HG03457 (cell line): ENCODE measurements around the gene UBE2K.
"Not testable (repeated sequence)": the region's sequence is repeated elsewhere in the genome, so short reads cannot be mapped to it uniquely, and the experiment has no call there.

ENCODE experiments used
- ATAC-seq: cut with Tn5 transposase; IDR thresholded peaks from one replicate; pipeline ENCODE4 v1.9.1; 2021; ENCODE audit warnings: moderate number of reproducible peaks; ENCODE audit not compliant: unreplicated experiment

The UBE2K gene, protein sequence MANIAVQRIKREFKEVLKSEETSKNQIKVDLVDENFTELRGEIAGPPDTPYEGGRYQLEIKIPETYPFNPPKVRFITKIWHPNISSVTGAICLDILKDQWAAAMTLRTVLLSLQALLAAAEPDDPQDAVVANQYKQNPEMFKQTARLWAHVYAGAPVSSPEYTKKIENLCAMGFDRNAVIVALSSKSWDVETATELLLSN

DNA sequence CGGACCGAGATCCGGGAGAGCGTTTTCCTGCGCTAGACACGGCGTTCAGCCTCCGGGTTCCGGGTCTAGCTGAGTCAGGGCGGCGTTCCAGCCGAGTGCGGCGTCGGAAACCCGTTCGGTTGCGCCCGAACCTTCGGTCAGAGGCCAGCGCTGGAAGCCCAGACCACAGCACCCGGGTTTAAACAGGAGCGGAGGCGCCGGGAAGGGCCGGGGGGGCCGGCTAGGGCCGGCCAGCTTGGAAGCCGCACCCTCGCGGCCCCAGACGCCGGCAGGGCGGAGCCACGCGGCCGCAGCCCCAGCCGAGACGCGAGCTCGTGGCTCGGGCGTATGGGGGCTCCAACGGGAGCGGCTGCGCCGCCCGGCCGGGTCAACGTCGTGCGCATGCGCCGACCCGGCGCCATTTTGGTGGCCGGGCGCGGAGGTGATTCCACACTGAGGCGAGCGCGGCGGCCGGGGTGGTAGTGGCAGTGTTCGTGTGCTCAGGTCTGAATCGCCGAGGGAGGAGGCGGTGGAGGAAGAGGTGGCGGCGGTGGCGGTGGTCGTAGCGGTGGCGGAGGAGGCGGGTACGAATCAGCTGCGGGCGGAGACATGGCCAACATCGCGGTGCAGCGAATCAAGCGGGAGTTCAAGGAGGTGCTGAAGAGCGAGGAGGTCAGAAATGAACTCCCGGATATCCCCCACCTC, at the start of gene UBE2K:
UBE2K (plus strand) TSS at position 397 of the 684 bp plus-strand sequence; CDS start at position 589, 192 bp downstream.
- ATAC-seq, result peak; percentile 60

DNA sequence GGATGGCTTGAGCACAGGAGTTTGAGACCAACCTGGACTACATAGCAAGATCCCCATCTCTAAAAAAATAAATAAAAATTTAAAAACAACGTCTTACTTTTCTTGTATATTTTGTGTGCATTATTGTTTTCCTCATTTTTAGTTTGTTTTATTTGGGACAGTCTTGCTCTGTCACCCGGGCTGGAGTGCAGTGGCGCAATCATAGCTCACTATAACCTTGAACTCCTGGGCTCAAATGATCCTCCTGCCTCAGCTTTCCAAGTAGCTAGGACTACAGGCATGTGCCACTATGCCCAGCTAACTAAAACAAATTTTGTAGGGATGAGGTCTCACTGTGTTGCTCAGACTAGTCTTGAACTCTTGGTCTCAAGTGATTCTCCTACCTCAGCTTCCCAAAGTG, 49.7 kb upstream of the UBE2K start:
- ATAC-seq, result no peak

DNA sequence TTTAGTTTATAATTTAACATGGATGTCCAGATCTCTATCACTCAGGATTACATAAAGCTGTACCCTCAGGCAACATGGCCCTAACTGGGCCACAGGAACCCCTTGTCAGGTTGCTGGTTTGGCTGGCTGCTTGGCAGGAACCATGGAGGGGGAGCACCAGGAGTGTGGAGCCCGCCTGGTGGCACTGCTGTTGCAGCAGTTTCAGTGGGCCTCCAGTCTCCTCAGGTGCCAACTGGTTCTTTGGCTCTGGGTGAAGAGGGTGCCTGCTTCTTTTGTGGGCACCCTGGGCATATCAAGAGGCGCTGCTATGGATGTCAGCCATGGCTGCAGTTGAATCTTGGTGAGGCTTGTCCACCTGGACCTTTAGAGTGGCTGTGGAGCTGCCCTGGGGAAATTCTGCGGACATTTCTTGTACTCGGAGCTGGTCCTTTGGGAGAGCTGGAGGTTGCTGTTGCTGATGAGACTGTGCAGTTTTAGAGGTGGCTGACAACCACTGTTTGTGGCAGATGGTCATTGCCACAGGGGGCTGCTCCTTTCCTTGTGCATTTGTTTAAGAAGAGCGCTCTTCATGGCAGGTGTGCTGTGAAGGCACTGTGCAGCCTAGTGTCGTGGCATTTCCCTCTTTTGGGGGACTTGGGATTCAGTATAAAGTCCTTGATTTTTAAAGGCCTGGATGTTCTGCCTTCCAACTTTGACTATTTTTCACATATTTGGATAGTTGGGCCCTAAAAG, 48.9 kb upstream of the UBE2K start:
- ATAC-seq, result no peak

DNA sequence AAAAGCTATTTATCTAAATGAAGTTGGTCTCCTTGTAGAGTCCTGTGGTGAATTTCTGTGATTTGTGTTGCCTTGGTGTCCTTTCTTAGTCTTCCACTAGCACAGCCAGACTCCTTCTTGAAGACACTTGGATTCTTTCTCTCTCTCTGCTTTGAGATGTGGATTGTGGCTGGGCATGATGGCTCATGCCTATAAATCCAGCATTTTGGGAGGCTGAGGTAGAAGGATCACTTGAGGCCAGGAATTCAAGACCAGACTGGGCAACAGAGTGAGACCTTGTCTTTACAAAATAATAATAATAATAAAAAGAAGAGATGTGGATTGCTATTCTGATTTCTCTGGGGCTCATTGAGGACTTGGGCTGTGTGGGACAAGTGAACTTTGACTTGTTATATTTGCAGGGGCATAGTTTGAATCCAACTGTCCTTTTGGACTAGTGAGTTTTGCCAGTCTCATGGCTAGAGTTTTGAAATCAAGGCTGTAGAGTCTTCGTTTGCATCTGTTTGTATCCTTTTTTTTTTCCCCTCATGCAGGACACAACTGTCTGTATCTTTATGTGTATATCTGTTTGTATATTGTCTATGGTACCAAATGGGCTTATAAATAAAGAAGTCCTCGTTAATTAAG, 48.2 kb upstream of the UBE2K start:
- ATAC-seq, result no peak

DNA sequence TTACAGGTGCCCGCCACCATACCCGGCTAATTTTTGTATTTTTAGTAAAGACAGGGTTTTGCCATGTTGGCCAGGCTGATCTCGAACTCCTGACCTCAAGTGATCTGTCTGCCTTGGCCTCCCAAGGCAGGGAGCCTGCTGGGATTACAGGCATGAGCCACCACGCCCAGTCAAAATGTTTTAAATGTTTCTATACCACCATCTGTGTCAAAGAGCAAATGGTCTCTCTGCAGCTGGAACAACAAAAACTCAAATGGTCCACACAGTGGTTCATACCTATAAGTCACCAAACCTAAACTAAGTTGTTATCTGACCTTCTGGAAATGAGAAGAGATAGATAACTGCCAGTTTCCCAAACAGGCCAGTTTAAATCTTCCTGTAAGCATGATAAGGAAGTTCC, 46.4 kb upstream of the UBE2K start:
- ATAC-seq, result not testable (repeated sequence)

DNA sequence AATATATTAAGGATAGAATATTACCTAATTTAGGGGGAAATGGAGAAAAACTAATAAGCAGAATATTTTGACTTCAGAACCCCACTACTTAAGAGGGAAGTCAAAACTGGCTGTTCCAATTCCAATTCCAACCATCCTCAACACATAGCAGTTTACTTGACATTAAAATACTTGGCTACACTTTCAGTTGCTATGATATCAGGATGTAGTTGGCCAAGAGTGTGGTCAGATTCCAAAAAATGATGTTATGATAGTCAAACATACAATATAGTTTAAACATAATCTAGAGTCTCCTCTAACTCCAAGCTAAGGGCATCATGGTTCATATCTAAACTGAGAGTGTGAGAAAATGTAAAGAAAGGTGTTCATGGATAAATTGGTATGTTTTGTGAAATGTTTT, 42.7 kb upstream of the UBE2K start:
- no peak for ATAC-seq

DNA sequence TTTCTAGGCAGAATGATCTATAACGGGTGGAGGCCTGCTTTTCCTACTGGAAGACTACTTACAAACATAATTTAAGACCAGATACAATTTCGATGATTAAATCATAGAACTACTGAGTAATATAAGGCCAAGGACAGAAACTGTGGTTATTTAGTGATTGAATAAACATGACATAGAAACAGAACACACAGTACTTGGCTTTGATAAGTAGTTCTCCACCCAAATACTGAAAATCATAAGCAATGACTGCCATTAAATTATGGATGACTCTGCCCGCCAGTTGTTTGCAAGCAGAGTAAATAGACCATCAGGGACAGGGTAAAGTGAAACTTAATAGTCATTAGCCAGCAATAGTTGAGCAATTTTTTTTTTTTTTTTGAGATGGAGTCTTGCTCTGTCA, 42.1 kb upstream of the UBE2K start:
- no peak for ATAC-seq

DNA sequence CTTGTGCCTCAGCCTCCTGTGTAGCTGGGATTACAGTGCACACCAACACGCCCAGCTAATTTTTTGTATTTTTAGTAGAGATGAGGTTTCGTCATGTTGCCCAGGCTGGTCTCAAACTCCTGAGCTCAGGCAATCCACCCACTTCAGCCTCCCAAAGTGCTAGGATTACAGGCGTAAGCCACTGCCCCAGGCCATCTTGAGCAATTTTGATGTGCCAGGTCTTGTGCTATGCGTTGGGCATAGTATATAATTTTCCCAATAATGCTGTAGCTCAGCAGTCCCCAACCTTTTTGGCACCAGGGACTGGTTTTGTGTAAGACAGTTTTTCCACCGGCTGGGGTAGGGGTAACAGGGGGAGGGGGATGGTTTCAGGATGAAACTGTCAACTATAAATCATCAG, 41.3 kb upstream of the UBE2K start:
- ATAC-seq, result not testable (repeated sequence)

DNA sequence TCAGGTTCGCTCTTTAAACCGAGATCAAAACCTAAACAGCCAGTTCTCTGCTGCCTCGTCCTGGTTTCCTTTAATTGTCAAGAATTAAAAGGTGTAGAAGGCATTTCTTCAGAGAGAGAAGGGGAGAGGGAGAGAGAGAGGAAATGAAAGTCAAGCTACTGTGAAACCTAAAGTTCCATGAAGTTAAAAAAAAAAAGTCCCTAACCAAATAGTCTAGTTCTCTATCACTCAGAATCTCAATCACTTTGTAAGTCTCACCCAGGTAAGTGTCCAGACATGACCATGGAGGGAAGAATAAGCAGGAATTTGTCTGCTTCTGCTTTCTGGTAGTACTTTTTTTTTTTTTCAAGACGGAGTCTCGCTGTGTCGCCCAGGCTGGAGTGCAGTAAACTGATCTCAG, 40.5 kb upstream of the UBE2K start:
- ATAC-seq, result peak; percentile 62

DNA sequence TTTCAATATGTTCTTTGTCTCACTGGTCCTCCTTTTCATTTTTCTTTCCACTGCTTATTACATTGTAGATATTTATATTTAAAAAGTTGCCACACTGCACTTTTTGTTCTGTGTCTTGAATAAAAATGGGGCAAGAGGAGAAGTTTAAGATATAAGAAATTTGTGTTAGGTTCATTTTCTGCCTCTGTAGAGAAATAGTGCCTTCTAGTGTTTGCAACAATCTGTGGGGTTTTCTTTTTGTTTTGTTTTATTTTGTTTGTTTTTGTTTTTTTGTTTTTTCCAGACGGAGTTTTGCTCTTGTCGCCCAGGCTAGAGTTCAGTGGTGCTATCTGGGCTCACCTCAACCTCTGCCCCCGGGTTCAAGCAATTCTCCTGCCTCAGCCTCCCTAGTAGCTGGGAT, 39.2 kb upstream of the UBE2K start:
- ATAC-seq, result no peak

DNA sequence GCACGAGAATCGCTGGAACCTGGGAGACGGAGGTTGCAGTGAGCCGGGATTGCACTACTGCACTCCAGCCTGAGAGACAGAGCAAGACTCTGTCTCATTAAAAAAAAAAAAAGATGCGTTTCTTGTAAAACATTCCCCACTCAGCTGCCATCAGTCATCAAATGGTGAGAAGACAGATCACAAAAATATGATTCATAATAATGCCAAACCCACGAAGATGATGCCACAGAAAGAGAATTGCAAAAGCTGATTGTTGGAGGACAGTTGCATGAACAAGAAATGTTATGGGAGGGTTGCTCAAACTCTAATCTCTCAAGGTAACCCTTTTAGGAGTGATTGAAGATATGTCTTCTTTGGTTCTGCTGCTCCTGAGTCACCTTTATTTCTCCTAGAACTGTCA, 37.9 kb upstream of the UBE2K start:
- ATAC-seq, result no peak

DNA sequence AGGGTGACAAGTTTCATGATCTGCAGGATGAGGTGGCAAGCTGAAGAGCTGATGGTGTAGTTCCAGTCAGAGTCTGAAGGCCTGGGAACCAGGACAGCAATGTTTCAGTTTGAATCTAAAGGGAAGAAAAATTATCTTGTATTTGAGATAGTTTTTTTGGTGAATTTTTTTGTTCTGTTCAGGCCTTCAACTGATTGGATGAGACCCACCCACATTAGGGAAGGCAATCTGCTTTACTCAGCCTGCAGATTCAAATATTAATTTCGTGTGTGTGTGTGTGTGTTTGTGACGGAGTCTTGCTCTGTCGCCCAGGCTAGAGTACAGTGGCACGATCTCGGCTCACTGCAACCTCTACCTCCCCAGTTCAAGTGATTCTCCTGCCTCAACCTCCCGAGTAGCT, 37.2 kb upstream of the UBE2K start:
- no peak for ATAC-seq

DNA sequence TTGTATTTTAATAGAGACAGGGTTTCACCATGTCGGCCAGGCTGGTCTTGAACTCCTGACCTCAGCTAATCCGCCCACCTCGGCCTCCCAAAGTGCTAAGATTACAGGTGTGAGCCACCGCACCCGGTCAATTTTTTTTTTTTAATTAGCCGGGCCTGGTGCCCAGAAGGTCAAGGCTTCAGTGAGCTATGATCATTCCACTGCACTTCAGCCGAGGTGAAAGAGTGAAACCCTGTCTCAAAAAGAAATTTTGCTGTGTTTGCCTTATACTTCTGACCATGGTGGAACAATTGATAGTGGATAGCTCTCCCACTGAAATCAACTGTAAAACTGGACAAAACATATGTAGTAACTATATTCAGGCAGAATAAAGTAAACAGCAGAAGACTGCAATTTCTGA, 35.3 kb upstream of the UBE2K start:
- no peak for ATAC-seq

DNA sequence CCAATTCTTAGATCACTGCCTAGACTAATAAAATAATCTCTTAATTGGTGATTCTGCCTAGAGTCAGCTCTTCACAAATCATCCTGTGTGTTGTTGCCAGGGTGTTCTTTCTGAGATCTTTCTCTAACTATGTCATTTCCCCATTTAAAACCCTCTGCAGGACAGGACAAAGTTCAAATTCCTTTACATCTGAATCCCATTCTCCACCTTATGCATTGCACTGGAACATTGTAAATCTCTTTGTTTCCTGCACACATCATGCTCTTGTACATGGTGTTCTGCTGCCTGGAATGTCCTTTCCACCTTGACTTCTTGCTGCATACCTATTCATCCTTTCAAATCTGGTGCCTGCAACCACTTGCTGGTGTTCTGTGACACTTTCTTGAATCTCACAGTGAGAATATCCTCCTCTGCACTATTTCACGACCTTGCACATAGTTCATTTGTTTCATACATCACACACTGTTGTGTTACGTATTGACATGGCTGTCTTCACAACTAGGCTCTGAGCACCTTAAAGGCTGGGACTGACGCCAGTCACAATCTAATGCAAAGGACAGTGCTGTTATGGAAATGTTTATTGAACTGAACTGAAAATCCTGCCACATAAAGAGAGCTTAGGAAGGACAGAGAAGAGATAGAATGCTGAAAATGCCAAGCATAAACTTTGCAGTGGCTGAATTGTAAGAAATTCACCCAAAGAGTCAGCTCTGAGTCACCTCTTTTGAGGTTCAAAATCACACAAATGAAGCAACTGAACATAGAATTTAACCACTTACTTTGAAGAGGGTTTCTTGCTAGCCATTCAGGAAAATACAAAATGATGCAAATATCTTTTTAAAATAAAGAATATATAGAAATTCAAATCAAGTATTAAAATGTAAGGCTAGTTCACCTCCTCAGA, 32.9 kb upstream of the UBE2K start:
- ATAC-seq, result no peak

DNA sequence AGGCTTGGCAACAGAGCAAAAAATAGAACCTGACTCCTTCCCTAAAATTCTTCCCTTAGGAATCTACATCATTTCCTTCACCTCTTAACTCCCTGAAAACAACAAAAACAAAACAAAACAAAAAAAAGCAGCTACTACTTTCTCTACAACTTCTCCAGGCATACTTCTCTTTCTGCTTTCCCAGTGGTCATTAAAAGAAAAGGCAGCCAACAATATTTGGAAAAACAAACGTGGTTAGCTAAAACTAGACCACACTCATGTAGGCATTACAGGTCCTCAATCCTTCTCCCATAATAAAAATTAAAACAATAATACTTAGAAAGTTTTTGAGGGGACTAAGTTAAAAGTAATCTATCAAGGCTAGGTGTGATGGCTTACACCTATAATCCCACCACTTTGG, 30.2 kb upstream of the UBE2K start:
- no peak for ATAC-seq

DNA sequence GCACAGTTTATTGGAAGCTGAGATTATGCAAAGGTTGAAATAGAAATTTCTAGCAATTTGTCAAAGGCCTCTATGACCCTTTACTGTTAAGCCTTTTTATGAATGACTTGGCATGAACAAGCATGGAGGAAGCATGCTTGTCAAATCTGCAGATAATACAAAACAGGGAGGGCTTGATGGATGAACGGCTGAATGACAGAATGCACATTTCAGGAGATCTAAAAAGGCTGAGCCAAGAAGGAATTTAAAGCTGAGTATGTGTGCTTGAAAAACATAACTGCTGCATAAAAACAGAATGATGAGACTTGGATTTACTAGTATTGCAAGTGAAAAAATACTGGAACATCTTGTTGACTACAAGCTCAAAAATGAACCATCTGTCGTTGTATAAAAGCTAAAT, 29.0 kb upstream of the UBE2K start:
- no peak for ATAC-seq

DNA sequence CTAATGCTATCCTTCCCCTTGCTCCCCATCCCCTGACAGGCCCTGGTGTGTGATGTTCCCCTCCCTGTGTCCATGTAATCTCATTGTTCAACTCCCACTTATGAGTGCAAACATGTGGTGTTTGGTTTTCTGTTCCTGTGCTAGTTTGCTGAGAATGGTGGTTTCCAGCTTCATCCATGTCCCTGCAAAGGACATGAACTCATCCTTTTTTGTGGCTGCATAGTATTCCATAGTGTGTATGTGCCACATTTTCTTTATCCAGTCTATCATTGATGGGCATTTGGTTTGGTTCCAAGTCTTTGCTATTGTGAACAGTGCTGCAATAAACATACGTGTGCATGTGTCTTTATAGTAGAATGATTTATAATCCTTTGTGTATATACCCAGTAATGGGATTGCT, 27.6 kb upstream of the UBE2K start:
- not testable (repeated sequence) for ATAC-seq

DNA sequence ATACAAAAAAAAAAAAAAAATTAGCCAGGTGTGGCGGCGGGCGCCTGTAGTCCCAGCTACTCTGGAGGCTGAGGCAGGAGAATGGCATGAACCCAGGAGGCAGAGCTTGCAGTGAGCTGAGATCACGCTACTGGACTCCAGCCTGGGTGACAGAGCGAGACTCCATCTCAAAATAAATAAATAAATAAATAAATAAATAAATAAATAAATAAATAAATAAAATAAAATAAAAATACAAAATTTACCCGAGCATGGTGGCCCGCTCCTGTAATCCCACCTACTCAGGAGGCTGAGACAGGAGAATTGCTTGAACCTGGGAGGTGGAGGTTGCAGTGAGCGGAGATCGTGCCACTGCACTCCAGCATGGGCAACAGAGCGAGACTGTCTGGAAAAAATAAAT, 22.3 kb upstream of the UBE2K start:
- not testable (repeated sequence) for ATAC-seq

DNA sequence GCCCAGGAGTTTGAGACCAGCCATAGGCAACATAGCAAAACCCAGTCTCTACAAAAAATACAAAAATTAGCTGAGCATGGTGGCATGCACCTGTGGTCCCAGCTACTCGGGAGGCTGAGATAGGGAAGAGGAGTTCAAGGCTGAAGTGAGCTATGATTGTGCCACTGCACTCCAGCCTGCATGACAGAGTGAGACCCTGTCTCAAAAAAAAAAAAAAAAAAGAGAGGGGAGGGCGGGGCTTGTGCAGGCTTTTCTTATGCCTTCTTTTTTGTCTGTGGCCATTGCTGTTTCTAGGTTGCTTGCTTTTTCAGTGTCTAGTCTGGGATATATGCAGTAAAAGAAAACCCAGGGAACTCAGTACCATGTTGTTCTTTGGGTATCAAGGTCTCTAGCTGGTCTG, 16.9 kb upstream of the UBE2K start:
- not testable (repeated sequence) for ATAC-seq

DNA sequence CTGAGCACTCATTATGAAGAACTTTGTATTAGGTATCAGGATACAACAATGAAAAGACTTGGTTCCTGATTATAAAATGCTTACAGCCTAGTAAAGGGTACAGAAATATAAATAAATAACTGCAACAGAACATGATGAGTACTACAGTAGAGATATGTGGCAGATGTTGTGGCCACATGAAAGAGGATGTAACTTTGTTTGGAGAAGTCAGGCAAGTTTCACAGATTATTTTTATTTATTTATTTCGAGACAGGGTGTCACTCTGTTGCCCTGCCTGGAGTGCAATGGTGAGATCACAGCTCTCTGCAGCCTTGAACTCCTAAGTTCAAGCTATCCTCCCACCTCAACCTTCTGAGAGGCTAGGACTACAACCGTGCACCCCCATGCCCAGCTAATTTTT, 15.8 kb upstream of the UBE2K start:
- peak; percentile 86 for ATAC-seq

DNA sequence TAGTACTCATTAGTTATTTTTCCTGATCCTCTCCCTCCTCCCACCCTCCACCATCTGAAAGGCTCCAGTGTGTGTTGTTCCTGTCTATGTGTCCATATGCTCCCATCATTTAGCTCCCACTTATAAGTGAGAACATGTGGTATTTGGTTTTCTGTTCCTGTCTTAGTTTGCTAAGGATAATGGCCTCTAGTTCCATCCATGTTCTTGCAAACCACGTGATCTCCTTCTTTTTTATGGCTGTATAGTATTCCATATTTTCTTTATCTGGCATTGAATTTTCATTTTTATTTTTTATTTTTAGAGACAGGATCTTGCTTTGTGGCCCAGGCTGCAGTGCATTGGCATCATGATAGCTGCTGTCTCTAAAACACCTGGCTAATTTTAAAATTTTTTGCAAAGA, 11.9 kb upstream of the UBE2K start:
- no peak for ATAC-seq
